Measurements from ENCODE around the gene RPS13. TPM values are rescaled to one million over a fixed set of nuclear protein-coding genes. Genes with fewer than 3 reads are reported as not detected.

The RPS13 gene
- total and polyA plus RNA-seq, 9 of the 15 experiments (the other 6 are each of a cell fraction or from before 2014, with no cell fraction given) = 1,267 to 3,714 (median 1,762) TPM

DNA sequence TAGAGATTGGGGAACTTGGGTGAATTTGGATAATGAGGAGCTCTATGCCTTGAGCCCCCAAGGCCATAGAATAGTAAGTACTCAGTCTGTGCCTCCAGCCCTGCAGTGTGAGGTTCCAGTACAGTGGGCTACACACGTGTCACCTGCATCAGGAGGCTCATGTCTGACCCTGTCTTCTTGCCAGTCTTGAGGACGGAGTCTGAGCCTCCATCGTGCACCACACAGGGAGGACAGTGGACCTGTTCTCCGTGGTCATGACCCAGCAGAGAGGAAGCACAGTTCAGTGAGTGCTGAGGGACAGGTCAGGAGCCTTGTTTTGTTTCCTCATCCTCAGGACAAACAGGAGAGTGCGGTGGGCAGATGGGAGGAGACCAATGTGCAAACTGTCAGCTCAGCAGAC is 30.8 kb downstream of the RPS13 start:
- intact Hi-C loops (cut with micrococcal nuclease) = no loop called here
- peak; percentile 11 for FAIRE-seq

More for the DNA sequence above, 30.8 kb downstream of the RPS13 start:
- Histone ChIP-seq H3K4me1 (replicated peaks in 1 of 2; ENCODE audit: control insufficient read depth in 2 of 2, insufficient read depth in 2 of 2, low read length in 2 of 2) (no peaks in the 10 kb centered on the region), H3K9me1 (ENCODE audit: control insufficient read depth, insufficient read depth, low read length) (no peaks in the 10 kb centered on the region), H3K4me3 (no peak overlapping the region), H3K36me3 (ENCODE audit: control insufficient read depth, insufficient read depth, low read length) (no peaks in the 10 kb centered on the region), H4K20me1 (replicated peaks; ENCODE audit: control insufficient read depth, insufficient read depth, low read length) (no peaks in the 10 kb centered on the region), H3K79me2 (ENCODE audit: control insufficient read depth, insufficient read depth, low read length) (no peaks in the 10 kb centered on the region), H3K4me2 (ENCODE audit: insufficient read depth, low read length) (no peak overlapping the region), H3K27ac (ENCODE audit: extremely low read depth, low read depth, low read length) (no peak overlapping the region), H3K27me3 (ENCODE audit: control insufficient read depth in 2 of 2, insufficient read depth in 2 of 2, low read length in 2 of 2) (peaks cover 5 to 20% of the 10 kb centered on the region in 2 experiments; a peak in 4 of 5 replicates), H2AFZ (ENCODE audit: low read depth, low read length) (no peak overlapping the region), H3K9ac (ENCODE audit: insufficient read depth in 1 of 2, low read depth in 2 of 2, low read length in 2 of 2) (no peak overlapping the region), H3K9me3 (replicated peaks; ENCODE audit: control insufficient read depth, insufficient read depth, low read depth, low read length) (no peaks in the 10 kb centered on the region)
- WGBS (ENCODE audit: insufficient coverage, low coverage, missing lambda C conversion rate) = 4% methylated on average over 4 of the region's 5 CpGs
- TF ChIP-seq TAL1 (IDR thresholded peaks at IDR 0.05) = no peak
- no peak for TF ChIP-seq KAT7 (CRISPR knock-in tag; IDR thresholded peaks at IDR 0.05; ENCODE audit: borderline replicate concordance)
- TF ChIP-seq ZNF124 (CRISPR knock-in tag; IDR thresholded peaks at IDR 0.05) = no peak
- no peak for TF ChIP-seq MAFF (IDR thresholded peaks at IDR 0.05; ENCODE audit: low read length)
- no peak for TF ChIP-seq SMC3 (conservative IDR thresholded peaks at IDR 0.05; ENCODE audit: insufficient read depth, low read depth, low read length)
- no peak for TF ChIP-seq ZNF830 (CRISPR knock-in tag; IDR thresholded peaks at IDR 0.05)
- no peak for TF ChIP-seq RBM15 (IDR thresholded peaks at IDR 0.05; ENCODE audit: insufficient read depth, low read length)
- no peak for TF ChIP-seq HLTF (IDR thresholded peaks at IDR 0.05)
- no peak for TF ChIP-seq MTF1 (CRISPR knock-in tag; IDR thresholded peaks at IDR 0.05; ENCODE audit: borderline replicate concordance)
- TF ChIP-seq ZNF121 (CRISPR knock-in tag; conservative IDR thresholded peaks at IDR 0.05) = no peak
- no peak for TF ChIP-seq ZNF133 (CRISPR knock-in tag; IDR thresholded peaks at IDR 0.05)
- TF ChIP-seq, protein P1, sequence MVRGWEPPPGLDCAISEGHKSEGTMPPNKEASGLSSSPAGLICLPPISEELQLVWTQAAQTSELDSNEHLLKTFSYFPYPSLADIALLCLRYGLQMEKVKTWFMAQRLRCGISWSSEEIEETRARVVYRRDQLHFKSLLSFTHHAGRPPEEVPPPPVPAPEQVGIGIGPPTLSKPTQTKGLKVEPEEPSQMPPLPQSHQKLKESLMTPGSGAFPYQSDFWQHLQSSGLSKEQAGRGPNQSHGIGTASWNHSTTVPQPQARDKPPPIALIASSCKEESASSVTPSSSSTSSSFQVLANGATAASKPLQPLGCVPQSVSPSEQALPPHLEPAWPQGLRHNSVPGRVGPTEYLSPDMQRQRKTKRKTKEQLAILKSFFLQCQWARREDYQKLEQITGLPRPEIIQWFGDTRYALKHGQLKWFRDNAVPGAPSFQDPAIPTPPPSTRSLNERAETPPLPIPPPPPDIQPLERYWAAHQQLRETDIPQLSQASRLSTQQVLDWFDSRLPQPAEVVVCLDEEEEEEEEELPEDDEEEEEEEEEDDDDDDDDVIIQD (CRISPR knock-in tag; IDR thresholded peaks at IDR 0.05) = no peak
- TF ChIP-seq TAF7 (tag; IDR thresholded peaks at IDR 0.05) = no peak
- TF ChIP-seq GABPB1 (CRISPR knock-in tag; IDR thresholded peaks at IDR 0.05) = no peak
- TF ChIP-seq, protein P2, sequence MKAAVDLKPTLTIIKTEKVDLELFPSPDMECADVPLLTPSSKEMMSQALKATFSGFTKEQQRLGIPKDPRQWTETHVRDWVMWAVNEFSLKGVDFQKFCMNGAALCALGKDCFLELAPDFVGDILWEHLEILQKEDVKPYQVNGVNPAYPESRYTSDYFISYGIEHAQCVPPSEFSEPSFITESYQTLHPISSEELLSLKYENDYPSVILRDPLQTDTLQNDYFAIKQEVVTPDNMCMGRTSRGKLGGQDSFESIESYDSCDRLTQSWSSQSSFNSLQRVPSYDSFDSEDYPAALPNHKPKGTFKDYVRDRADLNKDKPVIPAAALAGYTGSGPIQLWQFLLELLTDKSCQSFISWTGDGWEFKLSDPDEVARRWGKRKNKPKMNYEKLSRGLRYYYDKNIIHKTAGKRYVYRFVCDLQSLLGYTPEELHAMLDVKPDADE (conservative IDR thresholded peaks at IDR 0.05; ENCODE audit: control insufficient read depth, low read depth, low read length) = no peak
- ATAC-seq (no peak), DNase-seq (ENCODE audit: extremely low read depth in 1 of 4, low spot score in 3 of 4) (no peak)
- in situ Hi-C loops (cut with MboI) = no loop called here
- ChIA-PET CTCF (ENCODE audit: low intra/inter-chr PET ratio) (no interaction called here), POLR2A (no interaction called here)
- no TSS peak for BruUV-seq (replicated peaks)
